HG03280 (cell line): Measurements from ENCODE around the gene PCBP4.

Experiments
- ATAC-seq: cut with Tn5 transposase; IDR thresholded peaks from one replicate; pipeline ENCODE4 v1.9.1; 2021; ENCODE audit warnings: mild to moderate bottlenecking, moderate library complexity; ENCODE audit not compliant: unreplicated experiment

The PCBP4 gene

DNA sequence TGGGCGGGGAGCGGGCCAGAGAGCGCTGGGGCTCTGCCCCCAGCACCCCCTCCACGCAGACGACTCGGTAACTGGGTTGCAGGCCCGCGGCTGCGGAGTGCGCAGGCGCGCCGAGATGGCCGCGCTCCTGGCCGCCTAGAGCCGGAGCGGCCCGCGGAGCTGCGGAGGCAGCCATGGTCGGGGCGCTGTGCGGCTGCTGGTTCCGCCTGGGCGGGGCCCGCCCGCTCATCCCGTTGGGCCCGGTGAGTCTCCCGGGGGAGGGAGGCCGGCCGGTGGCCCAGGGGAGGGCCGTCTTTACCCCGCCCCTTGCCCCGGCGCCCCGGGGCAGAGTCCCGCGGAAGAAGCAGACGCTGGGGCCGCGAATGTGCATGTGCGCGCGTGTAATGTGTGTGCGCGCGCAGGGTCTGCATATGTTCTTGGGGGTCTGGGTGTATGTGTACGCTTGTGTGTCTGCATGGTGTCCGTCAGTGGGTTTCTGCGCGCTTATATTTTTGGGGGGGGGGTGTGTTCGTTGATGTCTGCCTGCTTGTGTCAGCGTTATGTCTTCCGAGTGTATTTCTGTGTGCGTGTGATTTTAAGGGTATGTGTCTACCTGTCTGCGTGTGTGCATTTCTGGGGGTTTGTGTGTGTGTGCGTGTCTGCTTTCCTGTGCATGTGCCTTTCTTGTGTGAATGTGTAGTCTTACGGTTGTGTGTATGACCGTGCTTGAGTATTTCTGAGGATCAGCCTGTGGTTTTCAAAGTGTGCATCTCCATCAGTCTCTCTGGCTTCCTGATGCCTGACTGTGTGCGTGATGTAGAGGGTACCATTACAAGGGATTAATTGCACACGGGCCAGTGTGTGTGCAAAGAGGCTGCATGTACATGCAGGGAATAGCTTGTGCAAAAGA lies 8.0 kb upstream of the PCBP4 start, which contains the start of gene ABHD14A:
ABHD14A (plus strand) TSS at position 102 of the 889 bp plus-strand sequence; CDS start at position 174, 72 bp downstream.
- peak; percentile 64 for ATAC-seq

DNA sequence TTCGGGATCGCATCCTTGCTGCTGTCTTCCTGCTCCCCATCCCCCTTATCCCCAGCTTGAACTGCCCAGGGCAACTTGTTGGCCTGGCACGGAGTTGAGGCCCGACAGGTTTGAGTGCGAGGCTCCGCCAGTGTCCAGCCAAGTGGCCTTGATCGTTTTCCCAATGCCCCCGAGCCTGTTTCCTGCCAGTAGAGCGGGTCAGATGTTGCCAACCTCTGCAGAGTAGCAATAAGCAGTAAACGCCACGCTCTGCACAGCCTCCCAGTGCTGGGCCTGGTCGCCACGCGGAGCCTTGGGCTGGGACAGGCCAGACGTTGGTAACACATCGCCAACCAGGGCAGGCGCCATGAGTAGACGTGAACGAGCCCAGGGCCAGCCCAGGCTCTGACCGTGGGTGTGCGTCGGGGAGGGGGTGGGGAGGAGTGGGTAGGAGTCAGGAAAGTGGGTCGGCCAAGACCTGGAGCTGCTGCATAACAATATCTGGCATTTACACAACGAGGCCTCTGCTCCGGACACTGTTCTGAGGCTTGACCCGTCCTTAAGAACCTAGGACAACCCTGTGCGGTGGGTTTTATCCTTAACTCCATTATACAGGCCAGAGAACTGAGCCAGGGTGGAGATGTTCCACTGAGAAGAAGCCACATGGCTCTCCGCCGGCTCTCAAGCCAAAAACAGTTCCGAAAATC lies 7.2 kb upstream of the PCBP4 start:
- ATAC-seq = peak; percentile 11

DNA sequence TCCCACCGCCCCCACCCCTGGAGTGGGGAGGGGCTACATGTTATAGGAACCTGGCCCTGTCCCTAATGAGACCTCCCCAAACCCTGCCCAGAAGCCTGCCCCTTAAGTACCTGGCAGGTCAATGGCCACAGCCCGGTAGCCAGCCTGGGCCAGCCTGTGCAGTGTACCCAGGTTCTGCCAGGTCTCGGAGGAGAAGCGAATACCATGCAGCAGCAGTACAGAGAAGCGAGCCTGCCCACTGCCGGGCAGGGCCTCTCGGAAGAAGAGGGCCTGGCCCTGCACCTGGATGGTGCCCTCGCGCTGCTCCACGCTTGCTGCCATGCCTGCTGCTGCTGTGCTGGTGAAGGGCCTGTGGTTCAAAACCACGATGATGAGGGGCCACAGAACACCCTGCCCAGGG lies 4.1 kb upstream of the PCBP4 start:
- no peak for ATAC-seq

DNA sequence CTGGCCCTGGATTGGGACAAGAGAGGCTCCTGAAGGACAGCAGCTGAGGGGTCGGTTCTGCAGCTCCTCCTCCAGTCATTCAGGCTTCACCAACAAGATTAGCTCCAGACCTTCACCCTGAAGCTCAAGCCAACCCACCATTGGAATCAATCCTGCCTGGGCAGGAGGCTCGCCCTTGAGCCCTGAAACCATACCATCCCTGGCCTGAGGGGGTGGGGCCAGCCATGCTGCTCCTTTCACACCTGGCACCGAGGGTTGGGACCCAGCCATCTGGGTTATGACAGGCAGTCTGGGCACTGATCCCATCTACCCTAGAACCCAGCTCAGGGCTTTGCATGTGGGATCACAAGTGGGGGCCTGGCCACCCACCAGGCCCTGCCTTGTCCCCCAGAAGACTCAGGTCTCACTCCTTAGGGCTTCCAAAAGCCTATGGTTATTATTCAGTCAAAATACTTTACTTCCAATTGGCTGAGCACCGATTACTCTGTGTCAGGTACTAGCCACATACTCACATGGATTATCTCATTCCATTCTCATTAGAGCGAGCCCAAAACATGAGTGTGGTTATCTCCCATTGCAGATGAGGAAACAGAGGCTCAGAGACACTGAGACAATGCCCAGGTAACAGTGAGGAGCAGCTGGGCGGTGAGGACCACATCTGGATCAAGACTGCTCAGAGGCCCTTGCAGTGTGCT lies 3.5 kb upstream of the PCBP4 start:
- ATAC-seq = no peak

DNA sequence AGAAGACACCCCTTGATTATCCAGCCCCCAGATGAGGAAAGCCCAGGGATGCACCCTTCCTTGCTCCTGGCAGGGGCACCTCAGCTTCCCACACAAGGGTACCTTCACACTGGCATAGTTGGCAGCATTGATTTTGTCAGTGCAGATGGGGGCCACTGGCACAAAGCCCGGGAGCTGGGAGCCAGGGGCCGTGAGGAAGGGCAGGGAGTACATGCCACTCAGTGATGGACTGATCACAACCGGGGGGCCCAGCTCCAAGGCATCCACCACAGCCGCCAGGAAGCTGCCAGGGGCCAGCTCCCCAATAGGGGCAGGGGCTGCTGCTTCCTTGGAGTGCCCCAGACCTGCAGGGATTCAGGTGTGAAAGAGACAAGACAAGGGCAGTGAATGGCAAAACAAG lies 2.6 kb upstream of the PCBP4 start:
- no peak for ATAC-seq

DNA sequence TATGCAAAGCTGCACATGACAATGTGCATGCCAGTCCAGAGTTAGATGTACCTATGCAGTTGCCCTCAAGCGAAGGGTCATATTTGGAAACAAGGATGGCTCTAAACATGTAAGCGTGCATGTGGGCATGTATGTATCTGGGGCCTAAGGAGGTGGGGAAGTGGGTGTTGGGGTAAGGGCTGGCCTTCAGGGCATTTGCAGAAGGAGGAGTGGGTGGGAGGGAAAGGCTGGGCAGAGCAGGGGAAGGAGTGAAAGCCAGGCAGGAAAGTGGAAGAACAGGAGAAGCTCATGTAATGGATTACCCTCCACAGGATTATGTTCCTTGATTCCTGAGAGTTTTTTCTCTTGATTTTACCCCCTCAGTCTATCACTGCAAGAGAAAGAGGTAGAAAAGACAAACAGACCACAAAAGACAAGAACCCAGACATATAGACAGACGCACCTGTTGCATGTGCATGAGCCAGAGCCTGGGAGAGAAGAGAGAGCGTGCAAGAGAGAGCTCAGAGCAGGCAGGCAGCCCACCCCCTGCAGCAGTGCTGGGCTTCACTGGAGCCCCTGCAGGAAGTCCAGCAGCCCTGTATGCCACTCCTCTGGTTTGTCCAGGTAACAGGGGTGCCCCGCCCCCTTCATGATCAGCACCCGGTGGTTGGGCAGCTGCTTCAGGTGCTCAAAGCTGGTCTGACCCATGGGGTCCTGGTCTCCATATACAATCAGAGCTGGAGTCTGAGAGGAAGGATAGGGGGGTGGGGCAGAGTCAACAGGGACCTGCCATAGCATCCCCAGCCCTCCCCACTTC lies 1.8 kb upstream of the PCBP4 start:
- ATAC-seq = no peak

DNA sequence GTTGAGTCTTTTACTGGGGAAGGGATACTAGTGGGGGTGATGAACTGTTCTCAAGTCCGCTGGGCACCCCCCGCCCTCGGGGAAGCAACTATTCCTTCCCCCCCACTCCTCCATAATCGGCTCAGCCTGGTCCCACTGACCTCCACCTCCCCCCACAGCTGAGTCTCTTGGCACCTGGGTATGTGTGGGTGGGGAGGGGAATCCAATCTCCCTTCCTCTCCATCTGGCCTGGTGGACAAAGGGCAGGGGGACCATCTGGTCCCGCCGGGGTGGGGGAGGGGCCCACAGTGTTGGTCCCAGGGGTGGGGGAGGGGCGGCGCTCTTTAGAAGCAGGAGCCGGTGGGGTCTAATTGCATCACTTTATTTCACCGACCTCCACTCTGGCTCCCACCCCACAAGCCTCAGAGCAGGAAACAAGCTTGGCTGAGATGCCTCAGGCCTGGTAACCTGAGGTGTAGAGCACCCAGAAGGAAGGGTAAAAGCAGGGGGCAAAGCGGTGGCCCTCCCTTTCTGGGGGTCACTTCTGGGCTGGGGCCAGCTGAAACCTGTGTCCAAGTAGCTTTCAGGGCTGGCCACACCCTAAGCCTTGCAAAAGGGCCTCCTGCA lies 1.0 kb upstream of the PCBP4 start:
- no peak for ATAC-seq

DNA sequence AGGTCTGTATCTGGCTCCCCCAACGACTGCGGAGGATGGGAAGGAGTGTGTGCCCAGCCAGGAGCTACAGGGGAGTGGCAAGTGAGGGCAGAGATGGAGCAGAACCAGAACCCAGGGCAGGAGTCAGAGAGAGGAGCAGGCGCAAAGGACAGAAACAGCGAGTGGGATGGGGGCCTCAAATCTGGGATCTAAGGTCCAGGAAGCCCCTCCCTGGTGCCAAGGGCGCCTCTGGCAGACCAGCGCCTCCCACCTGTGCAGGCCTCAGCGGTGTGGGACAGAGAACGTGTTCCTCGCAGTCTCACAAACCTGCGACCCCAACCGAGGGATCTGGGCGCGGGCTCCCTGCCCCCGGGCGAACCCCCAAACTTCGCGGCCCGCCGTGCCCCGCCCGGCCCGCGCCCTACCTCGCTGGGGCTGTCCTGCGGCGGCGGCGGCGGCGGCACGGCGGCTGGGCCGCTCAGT lies 301 bp downstream of the PCBP4 start:
- ATAC-seq = peak; percentile 41

DNA sequence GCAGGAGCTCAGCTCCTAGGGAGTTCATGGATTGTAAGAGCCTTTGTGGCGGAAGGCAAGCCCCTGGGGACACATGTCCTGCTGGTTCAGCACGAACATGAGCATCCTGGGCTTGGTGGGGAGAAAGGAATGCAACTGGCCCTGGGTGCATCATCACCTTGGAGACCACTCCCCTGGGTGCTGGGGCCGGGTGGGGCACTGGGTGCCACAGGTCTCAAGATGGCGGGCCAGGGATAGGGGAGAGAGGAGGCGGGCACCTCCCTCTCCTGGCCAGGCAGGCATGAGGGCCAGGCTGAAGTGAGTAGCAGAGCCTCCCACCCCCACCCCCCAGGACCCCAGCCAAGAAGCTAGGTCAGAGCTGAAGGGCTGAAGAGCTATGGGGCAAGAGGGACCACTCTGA lies 768 bp downstream of the PCBP4 start:
- no peak for ATAC-seq

DNA sequence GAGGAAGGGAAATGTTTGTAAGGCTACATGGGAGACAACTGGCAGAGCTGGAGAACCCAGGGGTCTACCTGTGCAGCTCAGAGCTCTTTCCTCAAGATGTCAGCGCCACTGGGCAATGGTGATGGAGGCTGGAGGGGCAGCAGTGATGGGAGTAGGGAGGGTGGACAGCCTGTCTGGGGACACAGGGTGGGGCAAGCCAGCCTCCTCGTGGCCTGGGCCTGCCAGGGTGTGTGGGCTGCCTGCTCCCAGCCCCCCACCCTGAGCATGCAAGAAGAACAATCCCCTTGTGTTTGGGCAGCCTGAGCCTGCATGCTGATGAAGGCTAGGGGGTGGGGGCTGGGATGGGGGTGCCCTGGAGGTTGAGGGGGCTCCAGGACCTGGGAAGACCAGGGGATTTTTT lies 1.2 kb downstream of the PCBP4 start:
- no peak for ATAC-seq

DNA sequence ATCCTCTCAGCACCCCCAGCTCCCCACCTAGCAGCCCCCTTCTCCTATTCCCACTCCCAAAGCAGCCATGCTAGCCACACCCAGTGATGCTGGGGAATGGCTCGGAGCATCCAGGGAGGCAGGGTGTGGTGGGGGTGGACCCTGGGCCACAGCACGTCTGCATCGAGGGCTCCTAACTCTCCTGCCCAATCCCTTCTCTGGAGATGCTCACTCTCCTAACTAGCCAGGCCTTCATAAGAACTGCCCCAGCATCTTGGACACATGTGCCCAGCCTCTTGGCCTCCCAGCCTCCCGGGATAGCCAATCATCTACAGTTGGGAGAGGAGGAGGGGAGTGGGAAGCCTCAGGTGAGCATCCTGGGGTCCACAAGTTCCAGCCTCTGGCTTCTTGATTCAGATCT lies 2.7 kb downstream of the PCBP4 start:
- ATAC-seq = no peak

DNA sequence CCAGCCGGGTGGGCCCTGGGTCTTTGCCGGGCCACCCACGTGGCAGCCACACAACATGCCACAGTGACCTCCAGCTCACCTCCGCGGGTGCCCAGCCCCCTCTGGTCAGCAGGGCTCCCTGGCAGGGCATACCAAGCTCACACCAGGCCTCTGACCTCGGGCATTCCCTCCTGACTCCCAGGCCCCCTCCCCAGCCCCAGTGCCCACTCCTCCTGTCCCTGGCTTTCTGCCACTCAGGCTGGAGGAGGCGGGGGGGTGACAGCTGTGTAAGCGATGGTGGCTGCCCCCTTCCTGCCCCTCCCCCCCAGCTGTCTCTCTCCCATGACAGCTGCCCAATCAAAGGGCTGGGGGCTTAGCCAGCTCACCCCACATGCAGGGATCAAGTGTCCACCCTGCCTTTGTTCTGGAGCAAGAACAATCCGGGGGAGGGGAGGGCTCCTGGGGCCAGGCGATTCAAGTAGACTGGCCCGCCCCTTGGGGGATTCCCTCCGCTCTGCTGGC lies 3.3 kb downstream of the PCBP4 start:
- no peak for ATAC-seq

DNA sequence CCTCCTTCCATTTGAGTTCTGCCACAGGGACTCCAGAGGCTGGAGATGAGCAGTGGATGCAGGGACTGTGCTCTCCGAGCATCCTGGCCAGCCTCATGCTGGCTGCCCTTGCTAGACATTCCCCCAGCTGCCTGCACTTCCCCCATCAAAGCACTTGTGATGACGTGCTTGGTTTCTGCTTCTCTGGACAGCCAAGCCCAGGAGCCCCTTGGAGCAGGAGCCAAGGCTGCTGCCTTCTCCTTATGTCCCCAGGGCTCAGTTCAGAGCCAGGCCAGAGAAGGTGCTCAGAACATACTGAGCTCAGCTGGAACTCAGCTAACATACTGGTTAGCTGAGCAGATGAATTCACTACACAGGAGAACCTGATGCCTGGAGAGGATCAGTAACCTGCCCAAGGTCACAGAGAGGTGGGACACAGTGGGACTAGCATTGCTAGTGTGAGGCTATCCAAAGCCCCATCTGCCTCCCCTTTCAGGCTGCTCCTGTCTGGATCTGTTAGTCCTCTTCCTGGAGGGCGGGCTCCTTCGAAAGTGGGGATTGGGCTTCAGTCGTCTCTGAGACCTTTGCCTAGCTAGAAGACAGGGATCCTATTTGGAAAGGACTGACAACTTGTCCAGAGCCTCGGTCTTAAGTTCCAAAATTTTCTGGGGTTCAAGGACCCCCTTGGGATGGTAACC lies 4.3 kb downstream of the PCBP4 start:
- no peak for ATAC-seq

DNA sequence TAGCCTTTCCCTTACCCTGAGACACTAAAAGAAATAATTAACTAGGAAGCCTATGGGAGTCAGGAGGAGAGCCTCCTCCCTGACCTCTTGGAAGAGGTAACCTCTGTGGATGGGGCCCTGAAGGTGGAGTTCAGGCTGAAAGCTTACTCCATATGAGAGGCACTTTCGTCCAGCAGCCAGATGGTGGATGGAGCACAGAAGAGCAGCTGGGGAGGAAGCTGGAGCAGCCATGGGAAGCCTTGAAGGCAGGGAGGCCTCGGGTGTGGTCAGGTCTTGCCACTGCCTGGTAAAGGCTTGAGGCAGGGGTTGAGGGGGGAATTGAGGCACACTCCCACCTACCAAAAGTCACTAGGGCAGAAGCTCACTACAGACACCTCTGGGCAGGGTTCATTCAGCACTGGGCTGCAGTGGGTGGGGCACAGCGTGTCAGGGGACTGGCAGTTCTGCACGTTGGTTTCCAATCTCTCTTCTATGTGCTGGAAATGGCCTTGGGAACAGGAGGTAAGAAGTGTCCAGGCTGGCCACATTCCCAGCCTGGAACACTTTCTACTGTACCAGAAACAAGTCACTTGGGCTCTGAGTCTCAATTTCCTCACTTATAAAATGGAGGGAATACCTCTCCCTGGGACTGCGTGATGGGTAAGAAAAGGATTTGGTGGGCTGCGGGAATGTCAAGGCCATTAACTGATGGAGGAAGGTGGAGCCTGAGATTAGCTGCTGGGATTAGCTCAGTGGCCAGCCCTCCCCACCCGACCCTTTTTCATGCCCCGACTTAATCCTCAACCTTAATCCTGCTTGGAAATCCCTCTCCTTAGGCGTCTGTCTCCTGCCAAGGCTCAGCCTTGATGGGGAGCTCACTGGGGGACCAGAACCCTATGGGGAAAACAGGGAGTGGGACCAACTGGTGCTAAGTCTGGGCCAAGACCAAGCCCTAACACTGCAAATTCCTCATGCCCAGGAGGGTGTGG lies 5.4 kb downstream of the PCBP4 start:
- ATAC-seq = no peak

DNA sequence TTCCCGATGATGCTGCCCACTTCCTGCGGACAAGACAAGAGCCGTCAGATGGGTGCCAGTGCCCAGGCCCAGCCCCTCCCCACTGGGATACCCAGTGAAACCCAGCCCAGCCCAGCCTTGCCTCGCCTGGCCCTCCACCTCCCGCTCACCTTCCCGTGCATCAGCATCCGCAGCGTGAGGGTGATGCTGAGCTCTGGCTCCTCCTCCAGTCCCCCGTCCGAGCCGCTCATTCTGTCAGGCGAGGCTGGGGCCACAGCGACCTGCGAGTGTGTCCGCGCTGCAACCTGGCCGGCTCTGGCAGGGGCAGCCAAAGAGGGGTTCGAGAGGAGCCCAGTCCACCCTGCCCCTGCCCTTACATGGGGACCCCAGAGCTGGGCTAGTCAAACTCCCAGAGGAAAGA lies 6.2 kb downstream of the PCBP4 start:
- ATAC-seq = no peak

DNA sequence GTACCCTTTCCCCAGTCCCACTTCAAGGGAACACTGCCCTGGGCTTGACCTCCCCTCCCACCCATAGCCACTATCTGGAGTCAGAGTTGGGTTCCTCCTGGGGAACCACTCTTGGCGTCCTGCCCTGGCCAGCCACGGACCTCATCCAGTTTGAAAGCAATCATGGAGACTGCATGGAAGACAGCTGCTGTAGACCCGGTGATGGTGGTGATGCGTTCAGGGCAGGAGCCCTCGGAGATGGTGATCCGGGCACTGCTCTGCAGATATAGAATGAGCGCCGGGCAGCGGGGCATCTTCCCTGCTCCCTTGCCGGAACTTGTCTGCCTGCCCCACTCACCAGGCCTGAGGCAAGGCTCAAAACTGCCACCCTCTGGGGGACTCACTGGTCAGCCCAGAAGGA lies 6.9 kb downstream of the PCBP4 start:
- no peak for ATAC-seq

DNA sequence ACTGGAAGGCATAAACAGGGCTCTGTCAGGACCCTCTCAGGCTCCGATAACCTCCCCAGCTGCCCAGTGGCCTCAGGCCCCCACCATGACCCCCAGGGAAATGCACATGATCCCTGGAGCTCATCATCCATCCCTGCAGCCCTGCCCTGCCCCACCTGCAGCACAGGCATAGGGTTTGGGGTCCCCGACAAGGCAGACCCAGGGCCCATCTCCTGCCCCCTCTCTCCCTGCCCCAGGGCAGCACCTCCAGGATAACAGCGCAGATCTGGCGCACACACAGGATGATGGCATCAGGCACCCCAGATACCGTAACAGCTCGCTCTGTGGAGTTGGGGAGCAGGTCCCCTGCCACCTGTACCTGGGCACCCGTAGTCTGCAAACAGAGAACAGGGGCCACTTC lies 7.6 kb downstream of the PCBP4 start:
- no peak for ATAC-seq
